Type B pancreatic cell (in vitro differentiated cells): Measurements from ENCODE around the gene ITM2C. TPM values are rescaled to one million over a fixed set of nuclear protein-coding genes. Genes with fewer than 3 reads are reported as not detected.
A peak's percentile ranks its signal among the peaks of the same experiment; 100 is the strongest.

Experiments
- DNase-seq: peaks from one replicate; pipeline ENCODE4 v3.0.0; 2021; ENCODE audit warnings: mixed read lengths; ENCODE audit not compliant: unreplicated experiment; ENCODE audit errors: extremely low spot score
- H3K27ac Mint-ChIP-seq: 2 replicates; pipeline ENCODE4 v1.8.0; 2021; ENCODE audit warnings: mild to moderate bottlenecking, mixed read lengths
- H3K27me3 Mint-ChIP-seq: 2 replicates; pipeline ENCODE4 v1.8.0; 2021; ENCODE audit warnings: mixed read lengths
- H3K36me3 Mint-ChIP-seq: 2 replicates; pipeline ENCODE4 v1.8.0; 2021; ENCODE audit warnings: mixed read lengths
- H3K4me1 Mint-ChIP-seq: one replicate; pipeline ENCODE4 v1.8.0; 2021; ENCODE audit warnings: mixed read lengths; ENCODE audit not compliant: unreplicated experiment
- H3K4me3 Mint-ChIP-seq: 2 replicates; pipeline ENCODE4 v1.8.0; 2021; ENCODE audit warnings: mild to moderate bottlenecking, mixed read lengths
- H3K9me3 Mint-ChIP-seq: 2 replicates; pipeline ENCODE4 v1.8.0; 2021; ENCODE audit warnings: mixed read lengths
- CTCF ChIP-seq: fragments of 200-600 bp; sonication (generic); conservative IDR thresholded peaks from 2 replicates; pipeline ENCODE4 v1.5.0; 2021; ENCODE audit warnings: antibody characterized with exemption, mild to moderate bottlenecking
- total RNA-seq: library from RNA; stranded (reverse); gene quantifications from 2 replicates; pipeline ENCODE4 v1.2.1, GENCODE V29; 2021; ENCODE audit warnings: low replicate concordance

Gene ITM2C
- total RNA-seq, 1 donor from 2014 or later: 285 TPM

- Mint-ChIP-seq H3K9me3 (peaks cover 4% of the 10 kb centered on the region), H3K4me3 (peak overlapping the region; percentile 96), H3K36me3 (no peaks in the 10 kb centered on the region), H3K27me3 (no peaks in the 10 kb centered on the region), H3K4me1 (peaks cover 34% of the 10 kb centered on the region), H3K27ac (peak overlapping the region; percentile 70)
- no peak for TF ChIP-seq CTCF
- no peak for DNase-seq
Measured at GRCh38 chr2:230863442-230864121, 1.2 kb upstream of the ITM2C start.

GRCh38 chr2:230864122-230864604 is 579 bp upstream of the ITM2C start:
- peak overlapping the region; percentile 91 for H3K27ac Mint-ChIP-seq
- peak overlapping the region; percentile 96 for H3K4me3 Mint-ChIP-seq
- no peak for DNase-seq
- no peaks in the 10 kb centered on the region for H3K36me3 Mint-ChIP-seq
- peaks cover 4% of the 10 kb centered on the region for H3K9me3 Mint-ChIP-seq
- no peaks in the 10 kb centered on the region for H3K27me3 Mint-ChIP-seq
- TF ChIP-seq CTCF: no peak
- H3K4me1 Mint-ChIP-seq: peaks cover 40% of the 10 kb centered on the region

- Mint-ChIP-seq H3K36me3 (no peaks in the 10 kb centered on the region), H3K27ac (peak overlapping the region; percentile 64), H3K27me3 (no peaks in the 10 kb centered on the region), H3K9me3 (no peaks in the 10 kb centered on the region), H3K4me3 (peak overlapping the region; percentile 96), H3K4me1 (peaks cover 49% of the 10 kb centered on the region)
- no peak for DNase-seq
- TF ChIP-seq CTCF: no peak
Measured at GRCh38 chr2:230865307-230865765, 594 bp downstream of the ITM2C start.

GRCh38 chr2:230865766-230866755 is 1.3 kb downstream of the ITM2C start:
- peak overlapping the region; percentile 96 for H3K4me3 Mint-ChIP-seq
- peak; percentile 35 for TF ChIP-seq CTCF
- H3K36me3 Mint-ChIP-seq: no peaks in the 10 kb centered on the region
- DNase-seq: no peak
- H3K9me3 Mint-ChIP-seq: no peaks in the 10 kb centered on the region
- H3K27ac Mint-ChIP-seq: peak overlapping the region; percentile 87
- H3K4me1 Mint-ChIP-seq: peaks cover 52% of the 10 kb centered on the region
- H3K27me3 Mint-ChIP-seq: no peaks in the 10 kb centered on the region

GRCh38 chr2:230866756-230867523 is 2.2 kb downstream of the ITM2C start:
- no peaks in the 10 kb centered on the region for H3K9me3 Mint-ChIP-seq
- TF ChIP-seq CTCF: no peak
- no peaks in the 10 kb centered on the region for H3K27me3 Mint-ChIP-seq
- DNase-seq: peak; percentile 62
- H3K27ac Mint-ChIP-seq: peak overlapping the region; percentile 87
- no peaks in the 10 kb centered on the region for H3K36me3 Mint-ChIP-seq
- peak overlapping the region; percentile 96 for H3K4me3 Mint-ChIP-seq
- peaks cover 48% of the 10 kb centered on the region for H3K4me1 Mint-ChIP-seq
